Retinal pigment epithelial cell (primary cell): ENCODE results near the gene PTPN2.

Experiments used
- DNase-seq: peaks from one replicate; pipeline ENCODE4 v3.0.0-alpha.2; 2010; ENCODE audit warnings: low read depth
- H3K4me3 ChIP-seq: 2 replicates; pipeline ENCODE4 v1.5.1; 2011; ENCODE audit warnings: mild to moderate bottlenecking, low read length, control low read depth, moderate library complexity
- TF ChIP-seq, protein P1 (sequence below): conservative IDR thresholded peaks from 2 replicates; pipeline ENCODE4 v1.5.1; 2011; ENCODE audit warnings: low read depth, low read length, control low read depth, inconsistent platforms

PTPN2 gene

DNA sequence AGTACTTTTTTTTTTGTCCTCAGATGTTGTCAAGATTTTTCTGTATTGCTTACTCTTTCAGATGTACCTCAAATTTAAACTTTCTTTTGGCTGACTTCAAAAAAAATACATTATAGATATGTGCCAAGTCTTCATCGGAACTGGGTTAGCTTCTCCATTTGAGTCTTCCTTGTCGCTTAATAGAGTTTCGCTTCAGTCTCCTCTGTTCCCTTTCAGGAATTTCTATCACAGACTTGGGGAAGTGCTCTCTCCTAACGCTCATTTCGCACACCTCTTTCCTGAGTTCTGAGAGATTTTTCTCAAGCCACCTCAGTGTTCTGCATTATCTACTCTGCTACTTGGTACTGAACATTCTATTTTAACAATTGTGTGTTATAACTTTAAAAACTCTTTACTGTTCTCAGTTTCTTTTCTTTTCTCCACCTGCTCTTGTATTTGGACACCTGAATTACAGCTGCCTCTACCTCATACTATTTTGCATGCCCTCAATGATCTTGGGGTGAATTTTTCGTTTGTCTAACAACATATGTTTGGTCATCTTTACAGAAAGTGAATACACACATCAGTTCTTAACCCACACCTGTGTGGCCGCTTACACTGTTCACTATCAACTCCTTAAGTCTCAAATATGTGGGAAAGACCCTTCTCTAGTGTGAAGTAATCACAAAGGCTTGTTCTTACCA is 16.5 kb downstream of the PTPN2 start:
- TF ChIP-seq, protein P1, sequence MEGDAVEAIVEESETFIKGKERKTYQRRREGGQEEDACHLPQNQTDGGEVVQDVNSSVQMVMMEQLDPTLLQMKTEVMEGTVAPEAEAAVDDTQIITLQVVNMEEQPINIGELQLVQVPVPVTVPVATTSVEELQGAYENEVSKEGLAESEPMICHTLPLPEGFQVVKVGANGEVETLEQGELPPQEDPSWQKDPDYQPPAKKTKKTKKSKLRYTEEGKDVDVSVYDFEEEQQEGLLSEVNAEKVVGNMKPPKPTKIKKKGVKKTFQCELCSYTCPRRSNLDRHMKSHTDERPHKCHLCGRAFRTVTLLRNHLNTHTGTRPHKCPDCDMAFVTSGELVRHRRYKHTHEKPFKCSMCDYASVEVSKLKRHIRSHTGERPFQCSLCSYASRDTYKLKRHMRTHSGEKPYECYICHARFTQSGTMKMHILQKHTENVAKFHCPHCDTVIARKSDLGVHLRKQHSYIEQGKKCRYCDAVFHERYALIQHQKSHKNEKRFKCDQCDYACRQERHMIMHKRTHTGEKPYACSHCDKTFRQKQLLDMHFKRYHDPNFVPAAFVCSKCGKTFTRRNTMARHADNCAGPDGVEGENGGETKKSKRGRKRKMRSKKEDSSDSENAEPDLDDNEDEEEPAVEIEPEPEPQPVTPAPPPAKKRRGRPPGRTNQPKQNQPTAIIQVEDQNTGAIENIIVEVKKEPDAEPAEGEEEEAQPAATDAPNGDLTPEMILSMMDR: no peak
- no peak for DNase-seq
- no peak overlapping the region for H3K4me3 ChIP-seq

GRCh38 chr18:12863687-12864216 is 20.3 kb downstream of the PTPN2 start:
- TF ChIP-seq, protein P1: no peak
- DNase-seq: no peak
- H3K4me3 ChIP-seq: no peak overlapping the region

DNA sequence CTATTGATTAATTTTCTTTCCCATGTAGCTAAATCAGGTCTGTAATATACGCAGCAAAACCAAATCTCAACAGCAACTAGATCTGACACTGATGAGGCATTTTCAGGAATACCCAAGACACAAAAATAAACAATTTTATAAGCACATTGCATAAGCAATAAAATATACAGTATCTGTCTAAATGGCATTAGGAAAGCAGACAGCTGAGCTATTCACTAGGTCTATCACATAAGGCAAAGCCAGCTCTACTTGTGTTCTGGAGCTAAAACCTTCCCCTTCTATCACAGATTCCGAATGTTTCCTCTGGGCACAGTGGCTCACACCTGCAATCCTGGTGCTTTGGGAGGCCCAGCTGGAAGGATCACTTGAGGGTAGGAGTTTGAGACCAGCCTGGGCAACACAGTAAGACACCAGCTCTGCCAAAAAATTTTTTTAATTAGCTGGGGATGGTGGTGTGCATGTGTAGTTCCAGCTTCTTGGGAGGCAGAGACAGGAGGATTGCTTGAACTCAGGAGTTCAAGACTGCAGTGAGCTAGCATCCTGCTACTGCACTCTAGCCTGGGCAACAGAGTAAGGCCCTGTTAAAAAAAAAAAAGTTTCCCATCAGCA is 21.1 kb downstream of the PTPN2 start:
- no peak overlapping the region for H3K4me3 ChIP-seq
- TF ChIP-seq, protein P1: no peak
- DNase-seq: no peak

GRCh38 chr18:12862467-12862866 is 21.6 kb downstream of the PTPN2 start:
- TF ChIP-seq, protein P1: no peak
- DNase-seq: no peak
- H3K4me3 ChIP-seq: no peak overlapping the region

DNA sequence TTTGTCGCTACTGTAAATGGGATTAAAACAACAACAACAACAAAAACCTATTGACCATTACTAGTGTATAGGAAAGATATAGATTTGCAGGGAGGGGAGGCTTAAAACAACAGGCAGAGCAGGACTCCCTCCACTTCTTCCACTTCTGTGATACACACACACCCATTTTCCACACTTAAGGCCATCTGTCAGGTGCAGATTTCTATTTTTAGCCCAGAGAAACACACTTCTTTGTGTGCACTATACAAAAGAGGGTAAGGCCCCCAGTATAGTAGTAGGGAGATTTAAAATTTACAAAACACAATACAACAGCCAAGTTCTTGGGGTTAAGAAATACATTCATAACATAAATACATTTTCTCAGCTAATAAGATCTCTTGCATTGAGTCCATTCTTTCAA is 22.4 kb downstream of the PTPN2 start:
- no peak overlapping the region for H3K4me3 ChIP-seq
- TF ChIP-seq, protein P1: no peak
- DNase-seq: no peak

- DNase-seq: no peak
- TF ChIP-seq, protein P1: no peak
- H3K4me3 ChIP-seq: no peak overlapping the region
Measured at GRCh38 chr18:12860530-12860929, 23.5 kb downstream of the PTPN2 start.

DNA sequence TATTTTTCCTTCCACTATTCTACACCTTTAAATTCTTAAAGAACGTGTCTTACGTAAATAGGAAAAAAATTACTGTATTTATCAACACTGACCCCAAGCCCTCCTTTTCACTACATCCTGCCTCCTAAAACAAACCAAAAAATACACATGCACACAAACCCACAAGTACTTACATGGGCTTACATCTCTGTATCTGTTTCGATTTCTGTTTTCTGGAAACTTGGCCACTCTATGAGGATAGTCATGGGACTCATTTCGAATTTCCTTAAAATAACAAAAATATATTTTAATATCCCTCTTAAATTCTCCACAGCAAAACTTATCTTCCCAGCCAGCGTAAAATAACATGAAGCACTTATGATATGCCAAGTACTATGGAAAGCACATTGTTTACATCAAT is 25.0 kb downstream of the PTPN2 start:
- DNase-seq: no peak
- TF ChIP-seq, protein P1: no peak
- no peak overlapping the region for H3K4me3 ChIP-seq
